Body of pancreas (tissue), 4 donors: ENCODE measurements around the gene CFAP57.

Experiments
- CTCF ChIP-seq, 7 experiments: fragments of 450-650 bp in 4 of 7; fragments of 200-600 bp in 3 of 7; sonication (generic) in 3 of 7; IDR thresholded peaks; one replicate each; pipeline ENCODE4 v1.5.1; 2016 to 2019; ENCODE audit warnings: antibody characterized with exemption in 7 of 7
- POLR2A ChIP-seq, 3 donors: fragments of 450-650 bp; IDR thresholded peaks; one replicate each; pipeline ENCODE4 v1.6.1; 2016; ENCODE audit warnings: antibody characterized with exemption in 3 of 3, mild to moderate bottlenecking in 2 of 3

GRCh38 chr1:43207229-43207853 lies 35.2 kb downstream of the CFAP57 start:
- TF ChIP-seq CTCF (IDR thresholded peaks at IDR 0.05) (no peak), POLR2A (IDR thresholded peaks at IDR 0.05) (no peak)
